GM08714 (cell line): ENCODE data around the gene TBX10.
"Not testable (repeated sequence)": the region's sequence is repeated elsewhere in the genome, so short reads cannot be mapped to it uniquely, and the experiment has no call there.

ENCODE experiments used
- H3K4me3 ChIP-seq: fragments of 200-500 bp; sonication (Bioruptor generic); 2 replicates; pipeline ENCODE4 v1.5.1; 2014; ENCODE audit warnings: mild to moderate bottlenecking, low read length, inconsistent platforms
- ZNF274 ChIP-seq: IDR thresholded peaks from 2 replicates; pipeline ENCODE4 v1.6.1; 2012; ENCODE audit warnings: mild to moderate bottlenecking, low read depth, low read length

TBX10 gene

DNA sequence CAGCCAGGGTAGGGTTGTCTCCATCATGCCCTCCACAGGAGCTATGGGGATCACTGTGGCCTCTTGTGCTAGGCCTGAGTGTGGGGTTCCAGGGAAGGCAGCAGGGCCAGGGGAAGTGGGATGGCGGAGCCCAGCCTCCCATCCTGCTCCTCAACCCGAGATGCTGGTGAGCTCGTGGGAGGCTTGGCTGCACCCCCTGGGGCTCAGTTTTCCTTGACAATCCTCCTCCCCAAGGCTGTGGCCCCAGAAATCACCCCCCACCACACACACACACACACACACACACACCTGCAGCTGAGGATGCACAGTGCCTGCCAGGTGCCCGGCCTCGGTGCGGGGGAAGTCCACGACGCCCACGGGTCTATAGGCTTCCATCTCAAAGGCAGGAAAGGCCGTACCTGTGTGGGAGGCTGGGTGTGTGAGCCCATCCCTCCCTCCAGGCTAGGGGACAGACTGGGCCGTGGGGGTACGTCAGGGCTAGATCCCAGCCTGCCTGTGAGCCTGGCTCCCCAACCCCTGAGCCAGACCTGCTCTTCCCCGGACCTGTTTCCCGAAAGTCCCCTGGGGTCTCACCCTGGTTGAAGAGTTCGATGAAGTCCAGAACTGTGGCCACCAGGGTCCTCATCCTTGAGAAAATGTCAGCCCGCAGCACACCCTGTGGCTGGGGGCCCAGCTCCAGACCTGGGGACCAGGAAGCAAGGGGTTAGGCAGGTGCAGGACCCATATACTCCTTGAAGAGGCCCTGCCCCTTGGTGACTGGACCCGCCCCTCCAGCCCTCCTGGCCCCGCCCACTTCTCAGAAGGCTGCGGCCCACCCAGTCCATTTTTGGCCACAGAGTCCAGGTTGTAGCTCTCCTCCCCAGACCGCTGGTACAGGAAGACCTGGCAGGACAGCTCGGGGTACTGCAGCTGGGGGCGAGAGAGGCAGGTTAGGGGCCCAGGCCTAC lies 5.2 kb upstream of the TBX10 start:
- no peak for TF ChIP-seq ZNF274
- no peak overlapping the region for H3K4me3 ChIP-seq

DNA sequence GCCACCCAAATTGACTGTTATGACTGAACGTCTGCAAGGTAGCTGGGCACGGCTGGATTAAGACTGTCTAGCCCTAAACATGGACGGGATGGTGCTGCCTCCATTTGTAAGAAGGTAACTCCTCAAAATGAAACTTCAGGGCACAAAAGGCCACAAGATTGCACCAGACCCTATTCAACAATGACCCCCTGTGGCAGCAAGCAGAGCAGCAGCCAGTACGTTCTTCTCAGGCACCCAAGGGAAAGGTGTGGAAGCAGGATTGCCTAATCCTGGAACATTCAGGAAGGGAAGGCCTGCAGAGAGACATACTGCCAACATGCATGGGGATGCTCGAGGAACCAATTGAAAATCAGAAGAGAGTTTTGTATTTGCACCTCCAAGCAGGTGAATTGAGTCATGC lies 4.5 kb upstream of the TBX10 start:
- no peak for TF ChIP-seq ZNF274

GRCh38 chr11:67642173-67643120 lies 2.9 kb upstream of the TBX10 start:
- TF ChIP-seq ZNF274: no peak
- H3K4me3 ChIP-seq: no peak overlapping the region

More for the DNA sequence above, 4.5 kb upstream of the TBX10 start:
- H3K4me3 ChIP-seq: no peak overlapping the region

DNA sequence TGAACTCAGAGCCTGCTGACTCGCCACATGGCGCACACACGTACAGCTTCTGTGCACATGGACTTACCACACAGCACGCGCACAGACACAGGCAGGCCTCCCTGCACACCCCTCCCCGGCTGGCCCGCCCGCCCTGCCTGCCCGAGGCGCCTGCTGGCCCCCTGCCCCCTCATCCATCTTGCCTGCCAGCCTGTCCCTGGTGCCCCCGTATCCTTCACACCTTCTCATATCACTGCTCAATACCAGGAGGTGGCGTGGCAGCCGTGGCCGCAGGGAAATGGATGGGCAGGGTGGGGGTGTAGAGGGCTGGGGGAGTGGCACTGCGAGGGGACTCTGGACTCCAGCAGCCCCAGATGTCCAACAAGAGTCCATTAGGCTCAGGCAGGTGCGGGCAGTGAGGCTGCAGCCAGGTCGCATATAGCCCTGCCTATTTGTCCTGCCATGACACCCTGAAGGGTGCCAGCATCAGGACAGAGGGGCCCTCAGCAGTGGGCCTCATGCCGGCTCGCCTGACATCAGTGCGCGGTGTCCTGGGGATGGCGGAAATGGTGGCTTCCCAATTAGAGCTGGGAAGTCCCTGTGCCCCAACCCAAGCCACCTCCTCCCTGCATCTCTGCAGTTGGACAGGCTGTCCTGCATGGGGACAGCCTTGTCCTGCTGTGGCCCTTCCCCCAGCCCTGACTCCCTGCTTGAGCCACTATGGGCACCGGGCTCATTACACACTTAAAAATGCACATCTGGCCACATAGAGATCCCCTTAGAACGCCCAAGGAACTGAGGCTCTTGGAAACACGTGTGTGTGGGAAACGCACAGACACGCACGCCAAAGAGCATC lies 2.0 kb upstream of the TBX10 start:
- TF ChIP-seq ZNF274: no peak
- H3K4me3 ChIP-seq: no peak overlapping the region

DNA sequence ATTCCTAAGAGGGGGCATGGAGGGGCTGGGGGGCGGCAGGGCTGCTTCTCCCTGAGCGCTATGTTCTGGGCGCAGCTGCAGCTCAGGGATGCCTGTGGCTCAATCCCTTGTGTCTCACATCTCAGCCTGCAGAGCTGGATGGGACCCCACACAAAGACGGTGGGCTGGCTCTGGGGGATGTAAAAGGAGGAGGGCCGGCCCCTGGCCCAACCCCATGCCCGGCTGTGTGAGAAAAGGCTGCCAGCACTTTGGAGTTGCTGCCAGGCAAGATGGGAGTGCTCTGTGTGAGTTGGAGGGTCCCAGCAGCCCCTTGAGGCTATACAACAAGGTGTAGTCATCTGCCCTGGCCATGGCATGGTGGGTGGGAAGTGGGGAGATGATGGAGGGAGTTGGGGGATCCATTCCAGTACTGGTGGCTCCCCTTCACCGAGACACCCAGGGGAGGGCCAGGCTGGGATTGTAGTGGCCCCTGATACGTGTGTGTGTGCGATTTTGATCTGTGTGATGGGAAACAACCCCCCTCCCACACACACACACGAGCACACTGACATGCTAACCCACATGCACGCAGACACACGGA lies 1.3 kb upstream of the TBX10 start:
- no peak overlapping the region for H3K4me3 ChIP-seq
- TF ChIP-seq ZNF274: no peak

DNA sequence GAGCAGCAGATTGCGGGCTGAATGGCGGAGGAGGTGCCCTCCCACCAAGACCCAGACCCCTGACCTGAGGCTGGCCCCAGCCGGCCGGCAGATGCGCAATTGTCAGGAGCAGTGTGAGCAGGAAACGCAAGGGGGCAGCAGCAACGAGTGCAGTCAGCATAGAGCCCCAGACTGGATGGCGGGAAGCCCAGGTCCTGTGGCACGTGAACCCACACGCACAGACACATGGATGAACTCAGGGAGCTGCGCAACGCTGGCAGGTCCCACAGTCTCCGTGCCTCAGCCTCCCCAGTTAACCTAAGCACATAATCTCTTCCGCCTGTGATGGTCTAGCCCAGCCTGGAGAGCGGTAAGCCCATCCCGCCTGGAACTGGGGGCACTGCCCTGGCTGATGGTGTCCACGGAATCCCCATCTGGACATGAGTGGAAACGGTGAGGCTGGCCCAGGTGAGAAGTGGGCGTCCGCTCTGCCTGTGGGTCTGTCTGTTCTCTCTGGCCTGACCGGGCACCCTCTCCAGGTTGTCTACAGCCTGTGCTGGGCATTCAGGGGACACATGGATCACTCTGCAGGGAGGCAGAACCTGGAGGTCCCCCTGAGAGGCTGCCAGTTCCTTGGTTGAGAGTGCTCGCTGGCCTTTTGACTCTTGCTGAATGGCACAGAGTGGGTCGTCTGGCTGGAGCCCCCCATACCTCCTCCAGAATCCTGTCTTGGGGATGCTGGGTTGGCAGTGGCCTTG lies 626 bp upstream of the TBX10 start:
- no peak for TF ChIP-seq ZNF274

DNA sequence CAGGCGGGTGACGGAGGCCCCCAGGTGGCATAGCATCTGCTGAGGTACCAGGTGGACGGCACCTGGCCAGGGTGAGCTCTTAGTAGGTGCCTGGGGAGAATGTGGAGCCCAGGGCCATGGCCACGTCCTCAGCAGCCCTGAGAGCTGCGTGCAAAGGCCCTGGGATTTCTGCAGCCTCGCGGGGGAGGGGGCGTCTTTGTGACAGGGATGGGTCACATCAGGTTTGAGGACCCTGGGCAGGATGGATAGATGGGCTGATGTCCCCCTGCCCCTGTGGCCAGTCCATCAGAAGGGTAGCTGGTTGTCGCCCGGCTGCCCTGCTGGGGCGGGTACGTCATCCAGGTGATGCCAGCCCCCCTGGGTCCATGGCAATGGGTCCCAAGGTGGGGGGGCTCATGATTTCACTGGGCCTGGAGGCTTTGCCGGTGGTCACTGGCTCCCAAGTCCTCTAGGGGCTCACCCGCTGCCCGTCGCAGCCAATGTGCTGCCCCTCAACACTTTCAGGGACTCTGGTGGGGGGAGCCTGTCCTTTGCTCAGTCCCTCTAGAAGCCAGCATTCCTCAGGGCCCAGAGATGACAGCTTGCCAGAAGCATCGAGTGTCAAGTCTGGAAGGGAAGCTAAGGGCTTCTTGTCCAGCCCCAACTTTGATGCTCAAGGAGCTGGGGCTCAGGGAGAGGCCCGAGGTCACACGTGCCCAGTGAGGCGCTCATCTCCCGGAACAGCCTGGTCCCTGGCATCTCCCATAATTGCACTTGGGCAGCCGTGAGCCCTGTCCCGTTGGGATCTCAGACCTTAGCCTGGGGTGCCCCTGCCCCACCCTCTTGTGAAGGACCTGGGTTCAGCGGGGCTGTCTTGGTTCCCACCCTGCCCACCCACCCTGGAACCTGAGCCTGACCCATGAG lies 777 bp downstream of the TBX10 start:
- no peak for TF ChIP-seq ZNF274
- no peak overlapping the region for H3K4me3 ChIP-seq

More for the DNA sequence above, 626 bp upstream of the TBX10 start:
- H3K4me3 ChIP-seq: no peak overlapping the region

DNA sequence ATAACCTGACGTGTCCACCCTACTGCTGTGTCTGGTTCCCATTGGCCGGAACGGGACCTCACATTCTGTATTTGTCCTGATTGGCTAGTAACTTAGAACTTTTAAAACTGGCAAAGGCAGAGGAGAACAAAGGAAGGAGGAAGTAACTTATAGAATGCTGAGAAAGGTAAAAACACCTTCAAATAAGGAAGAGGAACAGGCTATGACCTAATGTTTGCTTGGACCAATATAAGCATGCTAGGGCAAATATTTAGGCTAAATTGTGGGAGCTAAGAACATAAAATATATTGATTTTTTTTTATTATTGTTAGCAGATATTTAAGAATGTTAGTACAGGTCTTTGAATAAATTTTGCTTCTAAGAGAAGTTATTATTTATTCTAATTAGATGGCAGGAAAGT lies 2.1 kb downstream of the TBX10 start:
- not testable (repeated sequence) for H3K4me3 ChIP-seq

GRCh38 chr11:67636962-67637361 lies 2.6 kb downstream of the TBX10 start:
- H3K4me3 ChIP-seq: no peak overlapping the region
- TF ChIP-seq ZNF274: no peak

DNA sequence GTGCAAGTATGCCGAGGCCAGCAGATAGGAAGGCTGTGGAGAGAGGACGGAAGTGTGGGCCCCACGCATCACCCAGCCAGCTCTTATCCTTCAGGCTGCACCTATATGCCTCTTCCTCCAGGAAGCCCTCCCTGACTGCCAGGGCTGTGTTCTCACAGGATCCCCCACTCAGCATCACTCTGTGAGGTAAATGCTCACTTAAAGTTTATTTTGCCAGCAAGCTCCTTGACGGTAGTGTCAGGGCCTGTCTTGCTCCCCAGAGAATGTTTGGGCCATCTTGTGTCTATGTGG lies 4.4 kb downstream of the TBX10 start:
- no peak for TF ChIP-seq ZNF274
- H3K4me3 ChIP-seq: no peak overlapping the region

DNA sequence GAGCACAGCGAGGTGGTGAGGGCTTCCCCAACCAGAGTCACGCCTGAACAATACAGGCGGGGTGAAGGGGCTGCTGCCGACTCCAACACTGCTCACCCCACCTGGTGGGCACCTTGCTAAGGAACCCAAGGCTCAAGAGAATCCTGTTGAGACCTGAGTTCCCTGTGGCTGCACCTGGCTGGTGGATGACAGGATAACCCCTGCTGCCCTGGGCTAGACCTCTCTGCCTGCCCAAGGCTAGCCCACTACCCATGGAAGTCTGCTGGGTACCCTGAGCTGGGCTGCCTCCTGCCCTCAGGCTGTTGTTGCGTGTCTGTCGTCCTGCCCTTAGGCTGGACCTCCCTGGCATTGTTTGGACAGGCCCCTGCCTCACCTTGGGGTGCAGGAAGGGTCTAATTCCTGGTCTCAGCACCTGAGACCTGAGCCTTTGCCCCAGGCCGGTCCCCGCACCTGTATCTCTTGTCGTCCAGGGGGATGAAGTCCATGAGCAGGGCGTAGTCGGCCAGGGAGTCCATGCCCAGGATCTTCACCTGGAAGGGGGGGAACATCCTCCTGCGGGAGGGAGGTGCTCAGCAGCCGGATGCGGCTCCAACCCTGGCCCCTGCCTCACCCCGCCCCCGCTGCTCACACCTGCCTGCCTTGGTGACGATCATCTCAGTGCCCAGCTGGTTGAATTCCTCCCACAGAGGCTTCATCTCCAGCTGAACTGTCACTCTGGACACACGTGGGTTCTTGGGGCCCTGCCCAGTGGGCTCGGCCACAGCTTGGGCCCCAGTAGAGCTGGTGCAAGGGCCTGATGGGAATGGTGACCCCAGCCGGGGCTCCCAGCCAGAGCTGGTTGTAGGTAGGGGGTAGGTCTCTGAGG lies 5.0 kb downstream of the TBX10 start:
- no peak overlapping the region for H3K4me3 ChIP-seq
- TF ChIP-seq ZNF274: no peak

GRCh38 chr11:67633758-67634365 lies 5.7 kb downstream of the TBX10 start:
- no peak overlapping the region for H3K4me3 ChIP-seq
- TF ChIP-seq ZNF274: no peak
